K562 (cell line): ENCODE results near the gene A1BG. TPM values are rescaled to one million over a fixed set of nuclear protein-coding genes. Genes with fewer than 3 reads are reported as not detected.

ENCODE experiments used
- ATF7 ChIP-seq: fragments of 450-650 bp; IDR thresholded peaks from 2 replicates; pipeline ENCODE4 v1.7.1; 2014; ENCODE audit warnings: mild to moderate bottlenecking, moderate library complexity
- BHLHE40 ChIP-seq: IDR thresholded peaks from 2 replicates; pipeline ENCODE4 v1.6.1; 2011; ENCODE audit warnings: low read length, improper control_type of control experiment
- BRD9 ChIP-seq: fragments of 450-650 bp; IDR thresholded peaks from 2 replicates; pipeline ENCODE4 v1.6.1; 2018; ENCODE audit warnings: low read depth; ENCODE audit not compliant: partially characterized antibody
- CBFB ChIP-seq: sonication (generic); formaldehyde crosslinking; IDR thresholded peaks from 2 replicates; pipeline ENCODE4 v1.4.0; 2020; ENCODE audit warnings: mild to moderate bottlenecking, missing genetic modification reagents
- CEBPG ChIP-seq, 3 experiments: fragments of 200-800 bp in 1 of 3; sonication (Bioruptor generic) in 1 of 3; sonication (generic) in 1 of 3; formaldehyde crosslinking in 1 of 3; IDR thresholded peaks in 2 of 3; conservative IDR thresholded peaks in 1 of 3; 2 replicates each; pipeline versions ENCODE4 v1.6.1 to v1.8.0; 2016 to 2022; ENCODE audit warnings: missing compliant biosample characterization in 2 of 3, missing genetic modification characterization in 2 of 3, mild to moderate bottlenecking in 1 of 3, missing genetic modification reagents in 1 of 3
- ETS2 ChIP-seq: IDR thresholded peaks from 2 replicates; pipeline ENCODE4 v1.6.1; 2016; ENCODE audit warnings: borderline replicate concordance, missing genetic modification characterization, mild to moderate bottlenecking, moderate library complexity, missing compliant biosample characterization; ENCODE audit not compliant: poor library complexity, severe bottlenecking
- FOXA1 ChIP-seq: fragments of 450-650 bp; IDR thresholded peaks from 2 replicates; pipeline ENCODE4 v1.6.1; 2016; ENCODE audit warnings: mild to moderate bottlenecking, borderline replicate concordance
- HNRNPUL1 ChIP-seq: fragments of 200-400 bp; formaldehyde crosslinking; IDR thresholded peaks from 2 replicates; pipeline ENCODE4 v1.6.1; 2017; ENCODE audit warnings: low read length
- IRF2 ChIP-seq: sonication (generic); formaldehyde crosslinking; IDR thresholded peaks from 2 replicates; pipeline ENCODE4 v1.8.1; 2022; ENCODE audit warnings: mild to moderate bottlenecking, missing genetic modification reagents
- LEF1 ChIP-seq: fragments of 450-650 bp; IDR thresholded peaks from 2 replicates; pipeline ENCODE4 v1.6.1; 2016; ENCODE audit warnings: mild to moderate bottlenecking
- MAFF ChIP-seq: IDR thresholded peaks from 2 replicates; pipeline ENCODE4 v1.6.1; 2012; ENCODE audit warnings: low read length, improper control_type of control experiment
- POLR2H ChIP-seq: IDR thresholded peaks from 2 replicates; pipeline ENCODE4 v1.6.1; 2016; ENCODE audit warnings: missing genetic modification characterization, low read depth, mild to moderate bottlenecking, control low read depth, missing compliant biosample characterization, moderate library complexity
- POLR3A ChIP-seq: IDR thresholded peaks from 2 replicates; pipeline ENCODE4 v1.6.1; 2011; ENCODE audit warnings: borderline replicate concordance, mild to moderate bottlenecking, moderate library complexity; ENCODE audit not compliant: insufficient read length, insufficient read depth; ENCODE audit errors: extremely low read depth
- STAT5B ChIP-seq: fragments of 250-450 bp; sonication (Bioruptor Pico); IDR thresholded peaks from 2 replicates; pipeline ENCODE4 v1.8.0; 2021; ENCODE audit warnings: mild to moderate bottlenecking, inconsistent platforms
- TCF7 ChIP-seq: sonication (generic); IDR thresholded peaks from 2 replicates; pipeline ENCODE4 v1.6.1; 2016; ENCODE audit warnings: antibody characterized with exemption, borderline replicate concordance
- polyA plus RNA-seq, 8 experiments: library from polyadenylated mRNA; depleted of rRNA in 4 of 8; stranded (reverse) in 5 of 8; unstranded in 3 of 8; fragments of >200 nt; fragmentation: Nextera tagmentation in 2 of 8; fragmentation: Illumina TruSeq in 1 of 8; extraction: Ambion mirVana in 2 of 8; extraction: Trizol in 1 of 8; gene quantifications; 2 replicates each; pipeline versions ENCODE4 v1.2.1 to v1.2.3, GENCODE V29; 2011 to 2014; ENCODE audit warnings: inconsistent platforms in 1 of 8, missing spikeins in 1 of 8
- total RNA-seq, 7 experiments: library from RNA; depleted of rRNA in 6 of 7; stranded (reverse); fragments of >200 nt in 6 of 7; fragmentation: Illumina TruSeq in 2 of 7; extraction: Trizol in 2 of 7; gene quantifications; 2 replicates each; pipeline versions ENCODE4 v1.2.1 to v1.2.3, GENCODE V29; 2011 to 2021; ENCODE audit warnings: low replicate concordance in 1 of 7
- TF ChIP-seq, protein P1 (sequence below): sonication (generic); formaldehyde crosslinking; IDR thresholded peaks from 2 replicates; pipeline ENCODE4 v1.8.0; 2022; ENCODE audit warnings: missing genetic modification reagents, mild to moderate bottlenecking, moderate library complexity, borderline replicate concordance
- TF ChIP-seq, protein P2 (sequence below): fragments of 250-450 bp; sonication (Bioruptor Pico); IDR thresholded peaks from 2 replicates; pipeline ENCODE4 v1.4.0; 2020; ENCODE audit warnings: mild to moderate bottlenecking, moderate library complexity
- TF ChIP-seq, protein P3 (sequence below): IDR thresholded peaks from 3 replicates; pipeline ENCODE4 v1.6.1; 2011; ENCODE audit warnings: borderline replicate concordance, mild to moderate bottlenecking, moderate library complexity; ENCODE audit not compliant: insufficient read length; ENCODE audit errors: extremely low read depth
- TF ChIP-seq, protein P4 (sequence below): fragments of 250-450 bp; sonication (Bioruptor Pico); IDR thresholded peaks from 2 replicates; pipeline ENCODE4 v1.9.0; 2021; ENCODE audit warnings: mild to moderate bottlenecking

Gene A1BG
- total and polyA plus RNA-seq, 9 of the 15 experiments (the other 6 are each of a cell fraction or from before 2014, with no cell fraction given): 0.10 to 19.8 (median 2.6) TPM

DNA sequence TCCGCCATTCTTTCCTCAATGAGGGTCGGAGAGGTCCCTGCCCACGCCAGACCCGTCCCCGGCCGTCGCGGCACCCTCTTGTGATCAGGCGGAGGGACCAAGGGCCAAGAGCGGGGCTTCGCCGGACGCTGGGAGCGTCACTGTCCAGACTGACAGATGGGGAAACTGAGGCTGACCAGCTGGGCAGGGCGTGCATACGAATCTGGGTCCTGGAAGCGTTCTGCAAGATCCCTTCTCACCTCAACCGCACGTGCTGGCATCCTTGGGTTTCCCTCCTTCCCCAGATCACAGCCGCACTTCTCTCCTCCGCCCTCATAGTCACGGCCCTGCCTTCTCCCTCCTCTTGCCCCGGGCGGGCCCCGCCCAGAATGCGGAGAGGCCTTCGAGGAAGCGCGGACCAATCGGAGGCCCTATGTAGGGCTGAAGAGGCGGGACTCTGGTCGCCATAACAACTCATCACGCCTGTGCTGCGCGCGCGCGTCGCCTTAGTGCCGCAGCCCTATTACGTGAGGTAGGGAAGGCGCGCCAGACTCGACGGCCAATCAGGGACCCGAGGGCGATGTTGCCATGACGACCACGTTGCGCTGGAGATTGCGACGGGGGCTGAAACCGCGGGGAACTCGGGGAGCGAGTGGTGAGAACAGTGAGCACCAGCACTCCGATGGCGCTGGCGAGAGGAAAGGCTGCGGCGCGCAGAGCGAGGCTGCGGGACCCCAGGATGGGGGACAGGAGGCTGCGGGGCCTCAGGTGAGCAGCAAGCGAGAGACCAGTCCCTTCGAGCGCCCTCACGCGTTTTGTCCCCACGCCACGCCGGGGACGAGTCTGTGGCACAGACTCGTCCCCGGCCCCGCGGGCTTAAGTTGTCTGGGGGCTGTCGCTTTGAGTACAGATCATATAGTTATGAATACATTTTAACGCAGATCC, 47.9 kb upstream of the A1BG start (continued):
- peak; percentile 89 for TF ChIP-seq ATF7
- no peak for TF ChIP-seq HNRNPUL1
- no peak for TF ChIP-seq MAFF
- no peak for TF ChIP-seq CBFB (CRISPR knock-in tag)
- TF ChIP-seq, protein P1, sequence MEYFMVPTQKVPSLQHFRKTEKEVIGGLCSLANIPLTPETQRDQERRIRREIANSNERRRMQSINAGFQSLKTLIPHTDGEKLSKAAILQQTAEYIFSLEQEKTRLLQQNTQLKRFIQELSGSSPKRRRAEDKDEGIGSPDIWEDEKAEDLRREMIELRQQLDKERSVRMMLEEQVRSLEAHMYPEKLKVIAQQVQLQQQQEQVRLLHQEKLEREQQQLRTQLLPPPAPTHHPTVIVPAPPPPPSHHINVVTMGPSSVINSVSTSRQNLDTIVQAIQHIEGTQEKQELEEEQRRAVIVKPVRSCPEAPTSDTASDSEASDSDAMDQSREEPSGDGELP (CRISPR knock-in tag): peak; percentile 85; the same call in 1 of the 2 replicates
- TF ChIP-seq LEF1: no peak
- TF ChIP-seq BRD9: no peak
- TF ChIP-seq ETS2: no peak
- TF ChIP-seq FOXA1: no peak
- peak; percentile 84 for TF ChIP-seq POLR2H (tag)
- TF ChIP-seq BHLHE40: peak; percentile 80
- TF ChIP-seq STAT5B (CRISPR knock-in tag): no peak
- TF ChIP-seq TCF7: no peak
- TF ChIP-seq POLR3A: no peak
- TF ChIP-seq, protein P2, sequence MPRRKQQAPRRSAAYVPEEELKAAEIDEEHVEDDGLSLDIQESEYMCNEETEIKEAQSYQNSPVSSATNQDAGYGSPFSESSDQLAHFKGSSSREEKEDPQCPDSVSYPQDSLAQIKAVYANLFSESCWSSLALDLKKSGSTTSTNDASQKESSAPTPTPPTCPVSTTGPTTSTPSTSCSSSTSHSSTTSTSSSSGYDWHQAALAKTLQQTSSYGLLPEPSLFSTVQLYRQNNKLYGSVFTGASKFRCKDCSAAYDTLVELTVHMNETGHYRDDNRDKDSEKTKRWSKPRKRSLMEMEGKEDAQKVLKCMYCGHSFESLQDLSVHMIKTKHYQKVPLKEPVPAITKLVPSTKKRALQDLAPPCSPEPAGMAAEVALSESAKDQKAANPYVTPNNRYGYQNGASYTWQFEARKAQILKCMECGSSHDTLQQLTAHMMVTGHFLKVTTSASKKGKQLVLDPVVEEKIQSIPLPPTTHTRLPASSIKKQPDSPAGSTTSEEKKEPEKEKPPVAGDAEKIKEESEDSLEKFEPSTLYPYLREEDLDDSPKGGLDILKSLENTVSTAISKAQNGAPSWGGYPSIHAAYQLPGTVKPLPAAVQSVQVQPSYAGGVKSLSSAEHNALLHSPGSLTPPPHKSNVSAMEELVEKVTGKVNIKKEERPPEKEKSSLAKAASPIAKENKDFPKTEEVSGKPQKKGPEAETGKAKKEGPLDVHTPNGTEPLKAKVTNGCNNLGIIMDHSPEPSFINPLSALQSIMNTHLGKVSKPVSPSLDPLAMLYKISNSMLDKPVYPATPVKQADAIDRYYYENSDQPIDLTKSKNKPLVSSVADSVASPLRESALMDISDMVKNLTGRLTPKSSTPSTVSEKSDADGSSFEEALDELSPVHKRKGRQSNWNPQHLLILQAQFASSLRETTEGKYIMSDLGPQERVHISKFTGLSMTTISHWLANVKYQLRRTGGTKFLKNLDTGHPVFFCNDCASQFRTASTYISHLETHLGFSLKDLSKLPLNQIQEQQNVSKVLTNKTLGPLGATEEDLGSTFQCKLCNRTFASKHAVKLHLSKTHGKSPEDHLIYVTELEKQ (CRISPR knock-in tag): no peak
- no peak for TF ChIP-seq IRF2
- TF ChIP-seq, protein P3, sequence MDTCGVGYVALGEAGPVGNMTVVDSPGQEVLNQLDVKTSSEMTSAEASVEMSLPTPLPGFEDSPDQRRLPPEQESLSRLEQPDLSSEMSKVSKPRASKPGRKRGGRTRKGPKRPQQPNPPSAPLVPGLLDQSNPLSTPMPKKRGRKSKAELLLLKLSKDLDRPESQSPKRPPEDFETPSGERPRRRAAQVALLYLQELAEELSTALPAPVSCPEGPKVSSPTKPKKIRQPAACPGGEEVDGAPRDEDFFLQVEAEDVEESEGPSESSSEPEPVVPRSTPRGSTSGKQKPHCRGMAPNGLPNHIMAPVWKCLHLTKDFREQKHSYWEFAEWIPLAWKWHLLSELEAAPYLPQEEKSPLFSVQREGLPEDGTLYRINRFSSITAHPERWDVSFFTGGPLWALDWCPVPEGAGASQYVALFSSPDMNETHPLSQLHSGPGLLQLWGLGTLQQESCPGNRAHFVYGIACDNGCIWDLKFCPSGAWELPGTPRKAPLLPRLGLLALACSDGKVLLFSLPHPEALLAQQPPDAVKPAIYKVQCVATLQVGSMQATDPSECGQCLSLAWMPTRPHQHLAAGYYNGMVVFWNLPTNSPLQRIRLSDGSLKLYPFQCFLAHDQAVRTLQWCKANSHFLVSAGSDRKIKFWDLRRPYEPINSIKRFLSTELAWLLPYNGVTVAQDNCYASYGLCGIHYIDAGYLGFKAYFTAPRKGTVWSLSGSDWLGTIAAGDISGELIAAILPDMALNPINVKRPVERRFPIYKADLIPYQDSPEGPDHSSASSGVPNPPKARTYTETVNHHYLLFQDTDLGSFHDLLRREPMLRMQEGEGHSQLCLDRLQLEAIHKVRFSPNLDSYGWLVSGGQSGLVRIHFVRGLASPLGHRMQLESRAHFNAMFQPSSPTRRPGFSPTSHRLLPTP: no peak
- TF ChIP-seq, protein P4, sequence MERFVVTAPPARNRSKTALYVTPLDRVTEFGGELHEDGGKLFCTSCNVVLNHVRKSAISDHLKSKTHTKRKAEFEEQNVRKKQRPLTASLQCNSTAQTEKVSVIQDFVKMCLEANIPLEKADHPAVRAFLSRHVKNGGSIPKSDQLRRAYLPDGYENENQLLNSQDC: no peak
- peak; percentile 77 for TF ChIP-seq CEBPG (CRISPR knock-in tag; IDR thresholded peaks at IDR 0.05)
- no peak for TF ChIP-seq CEBPG (tag; conservative IDR thresholded peaks at IDR 0.05 in 1 of 2, IDR thresholded peaks at IDR 0.05 in 1 of 2)
